ENCODE data around the gene PDE1C.
A peak's percentile ranks its signal among the peaks of the same experiment; 100 is the strongest.

Gene PDE1C

GRCh38 chr7:31791881-31792280, 278.3 kb downstream of the PDE1C start:
- Histone ChIP-seq H3K9ac (ENCODE audit: low read length) (no peak overlapping the region), H2BK12ac (ENCODE audit: low read length in 2 of 2) (peak overlapping the region in 1 of 2 experiments; percentile 35), H3K79me1 (replicated peaks; ENCODE audit: low read length, poor library complexity, severe bottlenecking) (peaks cover 5% of the 10 kb centered on the region), H3K18ac (ENCODE audit: low read depth in 1 of 2, low read length in 2 of 2) (no peak overlapping the region), H2BK5ac (ENCODE audit: low read depth, low read length, poor library complexity, severe bottlenecking) (no peak overlapping the region), H3K23ac (ENCODE audit: low read length in 2 of 2) (no peak overlapping the region), H3K14ac (ENCODE audit: low read length in 2 of 2) (no peak overlapping the region), H2AK5ac (ENCODE audit: low read length, severe bottlenecking) (no peak overlapping the region), H3K36me3 (ENCODE audit: control insufficient read depth in 1 of 2, insufficient read depth in 2 of 2, low read depth in 1 of 2, low read length in 2 of 2) (peaks cover 0 to 3% of the 10 kb centered on the region in 2 experiments), H3K27me3 (ENCODE audit: control insufficient read depth in 1 of 2, insufficient read depth in 1 of 2, low read length in 2 of 2) (no peaks in the 10 kb centered on the region), H4K8ac (ENCODE audit: low read length) (no peak overlapping the region), H2BK120ac (ENCODE audit: low read depth, low read length) (no peak overlapping the region), H2BK15ac (ENCODE audit: low read depth, poor library complexity, severe bottlenecking) (no peak overlapping the region), H2AFZ (ENCODE audit: low read depth, low read length) (no peak overlapping the region), H3K4ac (ENCODE audit: low read depth in 1 of 2, low read length in 2 of 2) (no peak overlapping the region), H3K27ac (ENCODE audit: low read length, poor library complexity, severe bottlenecking) (no peak overlapping the region), H3K9me3 (ENCODE audit: control insufficient read depth, low read length) (no peaks in the 10 kb centered on the region), H3K4me2 (ENCODE audit: low read length, poor library complexity, severe bottlenecking) (no peak overlapping the region), H3K4me3 (ENCODE audit: insufficient read depth in 1 of 2, low read depth in 1 of 2, low read length in 2 of 2) (no peak overlapping the region), H4K91ac (ENCODE audit: low read length) (no peak overlapping the region), H3K4me1 (ENCODE audit: control insufficient read depth, insufficient read depth, low read depth, low read length) (no peaks in the 10 kb centered on the region)
- DNase-seq: peak; percentile 70
- 76% methylated on average over 2 of the region's 2 CpGs for WGBS

- H3K79me1 ChIP-seq (replicated peaks; ENCODE audit: low read length, poor library complexity, severe bottlenecking): peaks cover 5% of the 10 kb centered on the region
- no peaks in the 10 kb centered on the region for H3K9me3 ChIP-seq (ENCODE audit: control insufficient read depth, low read length)
- H4K8ac ChIP-seq (ENCODE audit: low read length): no peak overlapping the region
- DNase-seq: no peak
- H2AFZ ChIP-seq (ENCODE audit: low read depth, low read length): no peak overlapping the region
- no peak overlapping the region for H2AK5ac ChIP-seq (ENCODE audit: low read length, severe bottlenecking)
- no peak overlapping the region for H3K4ac ChIP-seq (ENCODE audit: low read depth in 1 of 2, low read length in 2 of 2)
- H3K27ac ChIP-seq (ENCODE audit: low read length, poor library complexity, severe bottlenecking): no peak overlapping the region
- peak overlapping the region; percentile 81 for H3K9ac ChIP-seq (ENCODE audit: low read length)
- H3K23ac ChIP-seq (ENCODE audit: low read length in 2 of 2): no peak overlapping the region
- no peak overlapping the region for H2BK120ac ChIP-seq (ENCODE audit: low read depth, low read length)
- H4K91ac ChIP-seq (ENCODE audit: low read length): no peak overlapping the region
- H2BK12ac ChIP-seq (ENCODE audit: low read length in 2 of 2): no peak overlapping the region
- H3K4me3 ChIP-seq (ENCODE audit: insufficient read depth in 1 of 2, low read depth in 1 of 2, low read length in 2 of 2): no peak overlapping the region
- H2BK5ac ChIP-seq (ENCODE audit: low read depth, low read length, poor library complexity, severe bottlenecking): no peak overlapping the region
- H3K14ac ChIP-seq (ENCODE audit: low read length in 2 of 2): no peak overlapping the region
- H3K36me3 ChIP-seq (ENCODE audit: control insufficient read depth in 1 of 2, insufficient read depth in 2 of 2, low read depth in 1 of 2, low read length in 2 of 2): peaks cover 0 to 3% of the 10 kb centered on the region in 2 experiments
- H2BK15ac ChIP-seq (ENCODE audit: low read depth, poor library complexity, severe bottlenecking): no peak overlapping the region
- no peak overlapping the region for H3K18ac ChIP-seq (ENCODE audit: low read depth in 1 of 2, low read length in 2 of 2)
- 81% methylated on average over 3 of the region's 3 CpGs for WGBS
- H3K4me1 ChIP-seq (ENCODE audit: control insufficient read depth, insufficient read depth, low read depth, low read length): peaks cover 2% of the 10 kb centered on the region
- H3K27me3 ChIP-seq (ENCODE audit: control insufficient read depth in 1 of 2, insufficient read depth in 1 of 2, low read length in 2 of 2): no peaks in the 10 kb centered on the region
- H3K4me2 ChIP-seq (ENCODE audit: low read length, poor library complexity, severe bottlenecking): no peak overlapping the region
These were observed 281.1 kb downstream of the PDE1C start for GRCh38 chr7:31788883-31789680.

GRCh38 chr7:31788445-31788844, 281.8 kb downstream of the PDE1C start:
- Histone ChIP-seq H3K4me3 (ENCODE audit: insufficient read depth in 1 of 2, low read depth in 1 of 2, low read length in 2 of 2) (no peak overlapping the region), H2BK5ac (ENCODE audit: low read depth, low read length, poor library complexity, severe bottlenecking) (no peak overlapping the region), H4K8ac (ENCODE audit: low read length) (peak overlapping the region; percentile 39), H3K27me3 (ENCODE audit: control insufficient read depth in 1 of 2, insufficient read depth in 1 of 2, low read length in 2 of 2) (no peaks in the 10 kb centered on the region), H3K14ac (ENCODE audit: low read length in 2 of 2) (no peak overlapping the region), H3K23ac (ENCODE audit: low read length in 2 of 2) (no peak overlapping the region), H2AFZ (ENCODE audit: low read depth, low read length) (no peak overlapping the region), H4K91ac (ENCODE audit: low read length) (no peak overlapping the region), H3K36me3 (ENCODE audit: control insufficient read depth in 1 of 2, insufficient read depth in 2 of 2, low read depth in 1 of 2, low read length in 2 of 2) (peaks cover 0 to 3% of the 10 kb centered on the region in 2 experiments), H3K18ac (ENCODE audit: low read depth in 1 of 2, low read length in 2 of 2) (no peak overlapping the region), H3K27ac (ENCODE audit: low read length, poor library complexity, severe bottlenecking) (no peak overlapping the region), H3K9me3 (ENCODE audit: control insufficient read depth, low read length) (no peaks in the 10 kb centered on the region), H3K79me1 (replicated peaks; ENCODE audit: low read length, poor library complexity, severe bottlenecking) (peaks cover 5% of the 10 kb centered on the region), H2BK15ac (ENCODE audit: low read depth, poor library complexity, severe bottlenecking) (no peak overlapping the region), H3K9ac (ENCODE audit: low read length) (peak overlapping the region; percentile 81), H3K4me2 (ENCODE audit: low read length, poor library complexity, severe bottlenecking) (no peak overlapping the region), H2BK120ac (ENCODE audit: low read depth, low read length) (no peak overlapping the region), H2BK12ac (ENCODE audit: low read length in 2 of 2) (no peak overlapping the region), H3K4me1 (ENCODE audit: control insufficient read depth, insufficient read depth, low read depth, low read length) (peaks cover 2% of the 10 kb centered on the region), H3K4ac (ENCODE audit: low read depth in 1 of 2, low read length in 2 of 2) (no peak overlapping the region), H2AK5ac (ENCODE audit: low read length, severe bottlenecking) (no peak overlapping the region)
- WGBS: 100% methylated on average over 1 of the region's 1 CpG
- peak; percentile 30 for DNase-seq

- Histone ChIP-seq H4K8ac (ENCODE audit: low read length) (no peak overlapping the region), H2BK12ac (ENCODE audit: low read length in 2 of 2) (peak overlapping the region in 1 of 2 experiments; percentile 54), H3K79me1 (replicated peaks; ENCODE audit: low read length, poor library complexity, severe bottlenecking) (peaks cover 3% of the 10 kb centered on the region), H3K27ac (ENCODE audit: low read length, poor library complexity, severe bottlenecking) (no peak overlapping the region), H3K27me3 (ENCODE audit: control insufficient read depth in 1 of 2, insufficient read depth in 1 of 2, low read length in 2 of 2) (no peaks in the 10 kb centered on the region), H2BK5ac (ENCODE audit: low read depth, low read length, poor library complexity, severe bottlenecking) (no peak overlapping the region), H3K4me2 (ENCODE audit: low read length, poor library complexity, severe bottlenecking) (no peak overlapping the region), H2BK120ac (ENCODE audit: low read depth, low read length) (no peak overlapping the region), H3K23ac (ENCODE audit: low read length in 2 of 2) (no peak overlapping the region), H3K36me3 (ENCODE audit: control insufficient read depth in 1 of 2, insufficient read depth in 2 of 2, low read depth in 1 of 2, low read length in 2 of 2) (peaks cover 0 to 3% of the 10 kb centered on the region in 2 experiments), H3K9ac (ENCODE audit: low read length) (no peak overlapping the region), H3K18ac (ENCODE audit: low read depth in 1 of 2, low read length in 2 of 2) (no peak overlapping the region), H3K4me3 (ENCODE audit: insufficient read depth in 1 of 2, low read depth in 1 of 2, low read length in 2 of 2) (no peak overlapping the region), H3K9me3 (ENCODE audit: control insufficient read depth, low read length) (no peaks in the 10 kb centered on the region), H3K4me1 (ENCODE audit: control insufficient read depth, insufficient read depth, low read depth, low read length) (peaks cover 2% of the 10 kb centered on the region), H2AFZ (ENCODE audit: low read depth, low read length) (no peak overlapping the region), H3K4ac (ENCODE audit: low read depth in 1 of 2, low read length in 2 of 2) (no peak overlapping the region), H3K14ac (ENCODE audit: low read length in 2 of 2) (no peak overlapping the region), H4K91ac (ENCODE audit: low read length) (no peak overlapping the region), H2AK5ac (ENCODE audit: low read length, severe bottlenecking) (no peak overlapping the region), H2BK15ac (ENCODE audit: low read depth, poor library complexity, severe bottlenecking) (no peak overlapping the region)
- DNase-seq: no peak
- 92% methylated on average over 1 of the region's 3 CpGs for WGBS
These were observed 283.9 kb downstream of the PDE1C start for GRCh38 chr7:31786326-31786725.

All from mesenchymal stem cell (in vitro differentiated cells and primary cell).